ENCODE results near the gene COG7. TPM values are rescaled to one million over a fixed set of nuclear protein-coding genes. Genes with fewer than 3 reads are reported as not detected.
"Not testable (repeated sequence)": the region's sequence is repeated elsewhere in the genome, so short reads cannot be mapped to it uniquely, and the experiment has no call there.

The COG7 gene
- total and polyA plus RNA-seq, 5 donors from 2014 or later = 9.2 to 18.7 (median 11.5) TPM

- Mint-ChIP-seq H3K27me3 (no peaks in the 10 kb centered on the region), H3K4me1 (no peaks in the 10 kb centered on the region), H3K36me3 (peaks cover 49% of the 10 kb centered on the region), H3K9me3 (no peaks in the 10 kb centered on the region), H3K27ac (no peak overlapping the region), H3K4me3 (no peak overlapping the region)
- ATAC-seq (ENCODE audit: low read depth in 2 of 2) = no peak
- no peaks in the 10 kb centered on the region for H3K27me3 ChIP-seq (ENCODE audit: control insufficient read depth, insufficient read depth, low read length)
- DNase-seq = no peak
- no peak overlapping the region for H3K4me3 ChIP-seq (ENCODE audit: low read depth, low read length)
- H3K27ac ChIP-seq (ENCODE audit: insufficient read depth, low read length, poor library complexity, severe bottlenecking) = no peak overlapping the region
- peaks cover 94% of the 10 kb centered on the region for H3K36me3 ChIP-seq (ENCODE audit: control insufficient read depth, insufficient read depth, low read length)
- H3K9me3 ChIP-seq (ENCODE audit: control insufficient read depth in 2 of 2, low read length in 2 of 2) = no peaks in the 10 kb centered on the region
- H3K4me1 ChIP-seq (ENCODE audit: control insufficient read depth, insufficient read depth, low read length, poor library complexity, severe bottlenecking) = no peaks in the 10 kb centered on the region
These were observed 32.2 kb upstream of the COG7 start for GRCh38 chr16:23485257-23485614.

- H3K27ac ChIP-seq (ENCODE audit: insufficient read depth, low read length, poor library complexity, severe bottlenecking) = no peak overlapping the region
- peaks cover 94% of the 10 kb centered on the region for H3K36me3 ChIP-seq (ENCODE audit: control insufficient read depth, insufficient read depth, low read length)
- Mint-ChIP-seq H3K9me3 (no peaks in the 10 kb centered on the region), H3K27ac (no peak overlapping the region), H3K27me3 (no peaks in the 10 kb centered on the region), H3K4me3 (no peak overlapping the region), H3K36me3 (peaks cover 50% of the 10 kb centered on the region), H3K4me1 (no peaks in the 10 kb centered on the region)
- no peaks in the 10 kb centered on the region for H3K9me3 ChIP-seq (ENCODE audit: control insufficient read depth in 2 of 2, low read length in 2 of 2)
- no peaks in the 10 kb centered on the region for H3K4me1 ChIP-seq (ENCODE audit: control insufficient read depth, insufficient read depth, low read length, poor library complexity, severe bottlenecking)
- DNase-seq = no peak
- no peaks in the 10 kb centered on the region for H3K27me3 ChIP-seq (ENCODE audit: control insufficient read depth, insufficient read depth, low read length)
- no peak for ATAC-seq (ENCODE audit: low read depth in 2 of 2)
- H3K4me3 ChIP-seq (ENCODE audit: low read depth, low read length) = no peak overlapping the region
These were observed 31.7 kb upstream of the COG7 start for GRCh38 chr16:23484510-23485256.

- not testable (repeated sequence) for H3K27ac ChIP-seq (ENCODE audit: insufficient read depth, low read length, poor library complexity, severe bottlenecking); ATAC-seq (ENCODE audit: low read depth in 2 of 2); H3K9me3 ChIP-seq (ENCODE audit: control insufficient read depth in 2 of 2, low read length in 2 of 2); H3K27me3 ChIP-seq (ENCODE audit: control insufficient read depth, insufficient read depth, low read length); H3K4me1 Mint-ChIP-seq; H3K27me3 Mint-ChIP-seq; H3K4me1 ChIP-seq (ENCODE audit: control insufficient read depth, insufficient read depth, low read length, poor library complexity, severe bottlenecking); H3K9me3 Mint-ChIP-seq; H3K4me3 ChIP-seq (ENCODE audit: low read depth, low read length); H3K4me3 Mint-ChIP-seq; DNase-seq
- peak overlapping the region in 2 of 3 donors; percentile 10 to 26 for H3K27ac Mint-ChIP-seq
- H3K36me3 Mint-ChIP-seq = peaks cover 58% of the 10 kb centered on the region
- H3K36me3 ChIP-seq (ENCODE audit: control insufficient read depth, insufficient read depth, low read length) = peaks cover 94% of the 10 kb centered on the region
These were observed 30.5 kb upstream of the COG7 start for GRCh38 chr16:23483492-23483891.

GRCh38 chr16:23482778-23483177 is 29.8 kb upstream of the COG7 start:
- peaks cover 61% of the 10 kb centered on the region for H3K36me3 Mint-ChIP-seq
- Histone ChIP-seq H3K27ac (ENCODE audit: insufficient read depth, low read length, poor library complexity, severe bottlenecking) (no peak overlapping the region), H3K36me3 (ENCODE audit: control insufficient read depth, insufficient read depth, low read length) (peaks cover 90% of the 10 kb centered on the region), H3K9me3 (ENCODE audit: control insufficient read depth in 2 of 2, low read length in 2 of 2) (no peaks in the 10 kb centered on the region), H3K4me3 (ENCODE audit: low read depth, low read length) (no peak overlapping the region), H3K27me3 (ENCODE audit: control insufficient read depth, insufficient read depth, low read length) (no peaks in the 10 kb centered on the region), H3K4me1 (ENCODE audit: control insufficient read depth, insufficient read depth, low read length, poor library complexity, severe bottlenecking) (no peaks in the 10 kb centered on the region)
- H3K4me3 Mint-ChIP-seq = no peak overlapping the region
- H3K9me3 Mint-ChIP-seq = no peaks in the 10 kb centered on the region
- ATAC-seq (ENCODE audit: low read depth in 2 of 2) = no peak
- H3K4me1 Mint-ChIP-seq = no peaks in the 10 kb centered on the region
- no peaks in the 10 kb centered on the region for H3K27me3 Mint-ChIP-seq
- DNase-seq = no peak
- peak overlapping the region in 1 of 3 donors; percentile 48 for H3K27ac Mint-ChIP-seq

- no peaks in the 10 kb centered on the region for H3K4me1 Mint-ChIP-seq
- no peaks in the 10 kb centered on the region for H3K9me3 Mint-ChIP-seq
- no peaks in the 10 kb centered on the region for H3K27me3 ChIP-seq (ENCODE audit: control insufficient read depth, insufficient read depth, low read length)
- no peaks in the 10 kb centered on the region for H3K9me3 ChIP-seq (ENCODE audit: control insufficient read depth in 2 of 2, low read length in 2 of 2)
- ATAC-seq (ENCODE audit: low read depth in 2 of 2) (no peak), DNase-seq (no peak)
- no peaks in the 10 kb centered on the region for H3K4me1 ChIP-seq (ENCODE audit: control insufficient read depth, insufficient read depth, low read length, poor library complexity, severe bottlenecking)
- H3K4me3 Mint-ChIP-seq = no peak overlapping the region
- no peak overlapping the region for H3K27ac Mint-ChIP-seq
- no peak overlapping the region for H3K27ac ChIP-seq (ENCODE audit: insufficient read depth, low read length, poor library complexity, severe bottlenecking)
- peaks cover 88% of the 10 kb centered on the region for H3K36me3 ChIP-seq (ENCODE audit: control insufficient read depth, insufficient read depth, low read length)
- H3K36me3 Mint-ChIP-seq = peaks cover 59% of the 10 kb centered on the region
- no peak overlapping the region for H3K4me3 ChIP-seq (ENCODE audit: low read depth, low read length)
- no peaks in the 10 kb centered on the region for H3K27me3 Mint-ChIP-seq
These were observed 27.3 kb upstream of the COG7 start for GRCh38 chr16:23480257-23480656.

- H3K9me3 ChIP-seq (ENCODE audit: control insufficient read depth in 2 of 2, low read length in 2 of 2) = no peaks in the 10 kb centered on the region
- no peaks in the 10 kb centered on the region for H3K27me3 ChIP-seq (ENCODE audit: control insufficient read depth, insufficient read depth, low read length)
- no peak overlapping the region for H3K4me3 ChIP-seq (ENCODE audit: low read depth, low read length)
- ATAC-seq (ENCODE audit: low read depth in 2 of 2) = no peak
- H3K4me1 Mint-ChIP-seq = no peaks in the 10 kb centered on the region
- no peaks in the 10 kb centered on the region for H3K9me3 Mint-ChIP-seq
- peak overlapping the region in 1 of 3 donors; percentile 76 for H3K27ac Mint-ChIP-seq
- H3K4me3 Mint-ChIP-seq = no peak overlapping the region
- DNase-seq = no peak
- peaks cover 84% of the 10 kb centered on the region for H3K36me3 ChIP-seq (ENCODE audit: control insufficient read depth, insufficient read depth, low read length)
- H3K27ac ChIP-seq (ENCODE audit: insufficient read depth, low read length, poor library complexity, severe bottlenecking) = no peak overlapping the region
- no peaks in the 10 kb centered on the region for H3K27me3 Mint-ChIP-seq
- no peaks in the 10 kb centered on the region for H3K4me1 ChIP-seq (ENCODE audit: control insufficient read depth, insufficient read depth, low read length, poor library complexity, severe bottlenecking)
- peaks cover 54% of the 10 kb centered on the region for H3K36me3 Mint-ChIP-seq
These were observed 26.1 kb upstream of the COG7 start for GRCh38 chr16:23479138-23479537.

GRCh38 chr16:23478566-23478965 is 25.6 kb upstream of the COG7 start:
- Mint-ChIP-seq H3K36me3 (peaks cover 58% of the 10 kb centered on the region), H3K4me3 (no peak overlapping the region), H3K27me3 (no peaks in the 10 kb centered on the region), H3K27ac (no peak overlapping the region), H3K4me1 (no peaks in the 10 kb centered on the region), H3K9me3 (no peaks in the 10 kb centered on the region)
- H3K27ac ChIP-seq (ENCODE audit: insufficient read depth, low read length, poor library complexity, severe bottlenecking) = no peak overlapping the region
- H3K4me3 ChIP-seq (ENCODE audit: low read depth, low read length) = no peak overlapping the region
- ATAC-seq (ENCODE audit: low read depth in 2 of 2) (no peak), DNase-seq (no peak)
- H3K27me3 ChIP-seq (ENCODE audit: control insufficient read depth, insufficient read depth, low read length) = no peaks in the 10 kb centered on the region
- no peaks in the 10 kb centered on the region for H3K4me1 ChIP-seq (ENCODE audit: control insufficient read depth, insufficient read depth, low read length, poor library complexity, severe bottlenecking)
- no peaks in the 10 kb centered on the region for H3K9me3 ChIP-seq (ENCODE audit: control insufficient read depth in 2 of 2, low read length in 2 of 2)
- peaks cover 84% of the 10 kb centered on the region for H3K36me3 ChIP-seq (ENCODE audit: control insufficient read depth, insufficient read depth, low read length)

GRCh38 chr16:23476289-23476688 is 23.3 kb upstream of the COG7 start:
- Mint-ChIP-seq H3K4me3 (no peak overlapping the region), H3K9me3 (no peaks in the 10 kb centered on the region), H3K27me3 (no peaks in the 10 kb centered on the region), H3K36me3 (peaks cover 41% of the 10 kb centered on the region), H3K27ac (peak overlapping the region in 1 of 3 donors; percentile 12), H3K4me1 (no peaks in the 10 kb centered on the region)
- ATAC-seq (ENCODE audit: low read depth in 2 of 2) (no peak), DNase-seq (no peak)
- Histone ChIP-seq H3K9me3 (ENCODE audit: control insufficient read depth in 2 of 2, low read length in 2 of 2) (no peaks in the 10 kb centered on the region), H3K27me3 (ENCODE audit: control insufficient read depth, insufficient read depth, low read length) (no peaks in the 10 kb centered on the region), H3K4me1 (ENCODE audit: control insufficient read depth, insufficient read depth, low read length, poor library complexity, severe bottlenecking) (no peaks in the 10 kb centered on the region), H3K27ac (ENCODE audit: insufficient read depth, low read length, poor library complexity, severe bottlenecking) (no peak overlapping the region), H3K4me3 (ENCODE audit: low read depth, low read length) (no peak overlapping the region), H3K36me3 (ENCODE audit: control insufficient read depth, insufficient read depth, low read length) (peaks cover 76% of the 10 kb centered on the region)
